Right renal cortex interstitium (tissue), 3 donors: ENCODE measurements around the gene GTF2I. TPM values are rescaled to one million over a fixed set of nuclear protein-coding genes. Genes with fewer than 3 reads are reported as not detected.
"Not testable (repeated sequence)": the region's sequence is repeated elsewhere in the genome, so short reads cannot be mapped to it uniquely, and the experiment has no call there.

Experiments used
- DNase-seq, 3 donors: peaks; one replicate each; pipeline ENCODE4 v3.0.0-alpha.2; 2013; ENCODE audit warnings: low read depth in 3 of 3, low spot score in 2 of 3
- polyA plus RNA-seq, 3 donors: library from polyadenylated mRNA; unstranded; fragments of 120-200 nt; gene quantifications; one replicate each; pipeline ENCODE4 v1.2.1, GENCODE V29; 2013; ENCODE audit not compliant: insufficient read length in 3 of 3

Gene GTF2I
- 100 to 1,000 TPM; 290 to 309 (median 303) TPM for polyA plus RNA-seq

- no peak for DNase-seq
Observed at GRCh38 chr7:74657692-74658177, at the start of gene GTF2I. Gene GTF2I, plus strand, starts transcription at chr7:74657718. Its CDS starts 31,411 bp downstream, at chr7:74689129.

- no peak for DNase-seq
Observed at GRCh38 chr7:74612015-74612829, 45.3 kb upstream of the GTF2I start.

- no peak for DNase-seq
Observed at GRCh38 chr7:74615933-74616780, 41.4 kb upstream of the GTF2I start.

GRCh38 chr7:74617180-74617744 lies 40.3 kb upstream of the GTF2I start:
- DNase-seq, result no peak

- no peak for DNase-seq
Observed at GRCh38 chr7:74619235-74619860, 38.2 kb upstream of the GTF2I start.

- DNase-seq, result no peak
Observed at GRCh38 chr7:74622228-74622749, 35.2 kb upstream of the GTF2I start.

- DNase-seq, result no peak
Observed at GRCh38 chr7:74623135-74623534, 34.4 kb upstream of the GTF2I start.

- DNase-seq, result no peak
Observed at GRCh38 chr7:74625446-74625845, 32.1 kb upstream of the GTF2I start.

GRCh38 chr7:74627661-74628411 lies 29.7 kb upstream of the GTF2I start:
- no peak for DNase-seq

- DNase-seq, result no peak
Observed at GRCh38 chr7:74632505-74632904, 25.0 kb upstream of the GTF2I start.

- no peak for DNase-seq
Observed at GRCh38 chr7:74633451-74633921, 24.0 kb upstream of the GTF2I start.

GRCh38 chr7:74637745-74638144 lies 19.8 kb upstream of the GTF2I start:
- DNase-seq, result no peak

GRCh38 chr7:74650055-74650454 lies 7.5 kb upstream of the GTF2I start:
- not testable (repeated sequence) for DNase-seq

GRCh38 chr7:74650493-74651132 lies 6.9 kb upstream of the GTF2I start:
- not testable (repeated sequence) for DNase-seq

GRCh38 chr7:74651133-74651504 lies 6.4 kb upstream of the GTF2I start:
- DNase-seq, result not testable (repeated sequence)

- no peak for DNase-seq
Observed at GRCh38 chr7:74653686-74654181, 3.8 kb upstream of the GTF2I start.

- DNase-seq, result no peak
Observed at GRCh38 chr7:74654811-74655210, 2.7 kb upstream of the GTF2I start.

- DNase-seq, result peak in 1 of 3 donors; percentile 53
Observed at GRCh38 chr7:74655324-74655723, 2.2 kb upstream of the GTF2I start.
